ENCODE measurements around the gene CAB39. TPM values are rescaled to one million over a fixed set of nuclear protein-coding genes. Genes with fewer than 3 reads are reported as not detected.

CAB39 gene
- polyA plus RNA-seq (2012; ENCODE audit: insufficient read depth, insufficient read length), result 40.8 TPM

- peak within 1 kb of the TSS; percentile 80 for H3K4me3 ChIP-seq (ENCODE audit: low read length)
- peak; percentile 91 for DNase-seq (ENCODE audit: low read depth, low spot score)
Observed at GRCh38 chr2:230712443-230713330, at the start of gene CAB39. Gene CAB39, plus strand, starts transcription at chr2:230712842. Its CDS starts 47,160 bp downstream, at chr2:230760002.

GRCh38 chr2:230664128-230664527, 48.5 kb upstream of the CAB39 start:
- DNase-seq (ENCODE audit: low read depth, low spot score), result no peak
- no peak overlapping the region for H3K4me3 ChIP-seq (ENCODE audit: low read length)

- no peak for DNase-seq (ENCODE audit: low read depth, low spot score)
- H3K4me3 ChIP-seq (ENCODE audit: low read length), result no peak overlapping the region
Observed at GRCh38 chr2:230664844-230665243, 47.8 kb upstream of the CAB39 start.

- peak; percentile 27 for DNase-seq (ENCODE audit: low read depth, low spot score)
- no peak overlapping the region for H3K4me3 ChIP-seq (ENCODE audit: low read length)
Observed at GRCh38 chr2:230665263-230665691, 47.4 kb upstream of the CAB39 start.

GRCh38 chr2:230666446-230666845, 46.2 kb upstream of the CAB39 start:
- peak; percentile 42 for DNase-seq (ENCODE audit: low read depth, low spot score)
- no peak overlapping the region for H3K4me3 ChIP-seq (ENCODE audit: low read length)

- H3K4me3 ChIP-seq (ENCODE audit: low read length), result no peak overlapping the region
- no peak for DNase-seq (ENCODE audit: low read depth, low spot score)
Observed at GRCh38 chr2:230666885-230667712, 45.5 kb upstream of the CAB39 start.

GRCh38 chr2:230668184-230668938, 44.3 kb upstream of the CAB39 start:
- H3K4me3 ChIP-seq (ENCODE audit: low read length), result no peak overlapping the region
- DNase-seq (ENCODE audit: low read depth, low spot score), result no peak

GRCh38 chr2:230668939-230669303, 43.7 kb upstream of the CAB39 start:
- DNase-seq (ENCODE audit: low read depth, low spot score), result no peak
- no peak overlapping the region for H3K4me3 ChIP-seq (ENCODE audit: low read length)

GRCh38 chr2:230669386-230669950, 43.2 kb upstream of the CAB39 start:
- no peak overlapping the region for H3K4me3 ChIP-seq (ENCODE audit: low read length)
- DNase-seq (ENCODE audit: low read depth, low spot score), result no peak

GRCh38 chr2:230671117-230671516, 41.5 kb upstream of the CAB39 start:
- DNase-seq (ENCODE audit: low read depth, low spot score), result peak; percentile 49
- no peak overlapping the region for H3K4me3 ChIP-seq (ENCODE audit: low read length)

GRCh38 chr2:230672836-230673235, 39.8 kb upstream of the CAB39 start:
- H3K4me3 ChIP-seq (ENCODE audit: low read length), result no peak overlapping the region

GRCh38 chr2:230674401-230674800, 38.2 kb upstream of the CAB39 start:
- no peak for DNase-seq (ENCODE audit: low read depth, low spot score)

More at GRCh38 chr2:230672836-230673235, 39.8 kb upstream of the CAB39 start:
- DNase-seq (ENCODE audit: low read depth, low spot score), result no peak

GRCh38 chr2:230674966-230675672, 37.5 kb upstream of the CAB39 start:
- no peak overlapping the region for H3K4me3 ChIP-seq (ENCODE audit: low read length)
- no peak for DNase-seq (ENCODE audit: low read depth, low spot score)

More at GRCh38 chr2:230674401-230674800, 38.2 kb upstream of the CAB39 start:
- no peak overlapping the region for H3K4me3 ChIP-seq (ENCODE audit: low read length)

- no peak for DNase-seq (ENCODE audit: low read depth, low spot score)
- H3K4me3 ChIP-seq (ENCODE audit: low read length), result no peak overlapping the region
Observed at GRCh38 chr2:230676546-230676945, 36.1 kb upstream of the CAB39 start.

- no peak overlapping the region for H3K4me3 ChIP-seq (ENCODE audit: low read length)
- no peak for DNase-seq (ENCODE audit: low read depth, low spot score)
Observed at GRCh38 chr2:230677201-230677946, 35.3 kb upstream of the CAB39 start.

GRCh38 chr2:230678018-230678417, 34.6 kb upstream of the CAB39 start:
- DNase-seq (ENCODE audit: low read depth, low spot score), result no peak
- no peak overlapping the region for H3K4me3 ChIP-seq (ENCODE audit: low read length)

GRCh38 chr2:230678451-230678850, 34.2 kb upstream of the CAB39 start:
- no peak for DNase-seq (ENCODE audit: low read depth, low spot score)
- no peak overlapping the region for H3K4me3 ChIP-seq (ENCODE audit: low read length)

Data from Jurkat, Clone E6-1 (cell line).